Measurements from ENCODE around the gene BAIAP2L1. TPM values are rescaled to one million over a fixed set of nuclear protein-coding genes. Genes with fewer than 3 reads are reported as not detected.
A peak's percentile ranks its signal among the peaks of the same experiment; 100 is the strongest.

BAIAP2L1 gene
- total RNA-seq, 1 experiment from 2014 or later = 14.0 TPM

- DNase-seq (ENCODE audit: low spot score) = no peak
Observed at GRCh38 chr7:98278936-98279335, 122.0 kb downstream of the BAIAP2L1 start.

GRCh38 chr7:98278408-98278807 is 122.5 kb downstream of the BAIAP2L1 start:
- DNase-seq (ENCODE audit: low spot score) = no peak

DNA sequence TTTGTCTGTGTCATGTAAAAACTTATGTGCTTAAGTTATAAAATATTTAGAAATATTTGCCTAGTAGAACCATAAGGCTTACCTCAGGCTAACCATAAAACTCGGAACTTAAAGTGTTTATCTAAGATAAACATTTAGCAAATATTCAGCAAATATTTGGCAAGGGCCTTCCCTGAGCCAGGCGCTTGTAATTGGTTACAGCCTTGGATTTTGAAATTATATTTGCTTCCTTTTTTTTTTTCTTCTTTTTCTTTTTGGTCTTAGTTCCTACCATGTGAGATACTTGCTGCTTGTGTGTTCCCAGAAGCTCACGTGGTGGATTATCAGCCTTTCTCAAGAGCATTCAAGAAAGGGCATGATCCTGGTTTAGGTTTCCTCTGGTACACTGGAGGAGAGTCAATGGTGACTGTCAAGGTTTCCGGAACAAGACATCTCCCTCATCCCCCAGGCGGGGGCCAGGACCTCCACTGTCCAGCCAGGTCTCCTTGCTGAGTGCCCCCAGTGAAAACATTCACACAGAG is 124.6 kb downstream of the BAIAP2L1 start:
- no peak for DNase-seq (ENCODE audit: low spot score)

- no peak for DNase-seq (ENCODE audit: low spot score)
Observed at GRCh38 chr7:98267303-98267702, 133.6 kb downstream of the BAIAP2L1 start.

GRCh38 chr7:98266840-98267239 is 134.1 kb downstream of the BAIAP2L1 start:
- no peak for DNase-seq (ENCODE audit: low spot score)

DNA sequence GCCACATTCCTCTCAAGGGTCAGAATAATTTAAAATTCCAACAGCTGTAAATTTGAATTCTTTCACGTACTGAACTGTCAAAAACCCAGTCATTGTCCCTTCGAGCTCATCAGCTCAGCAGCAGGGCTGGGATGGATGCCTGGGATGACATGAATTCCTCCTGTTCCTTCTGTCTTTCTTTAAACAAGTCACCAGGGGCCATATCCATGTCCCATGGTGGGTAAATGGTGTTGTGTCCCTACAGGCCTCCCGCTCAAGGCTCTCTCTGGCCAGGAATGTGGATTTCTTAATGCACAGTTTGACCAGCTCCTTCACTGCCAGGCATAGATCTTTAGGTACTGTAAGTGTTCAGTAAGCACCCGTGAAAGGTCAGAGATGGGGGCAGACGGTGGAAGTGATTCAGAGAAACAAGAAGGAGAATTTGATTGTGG is 135.0 kb downstream of the BAIAP2L1 start:
- DNase-seq (ENCODE audit: low spot score) = peak; percentile 59

- DNase-seq (ENCODE audit: low spot score) = no peak
Observed at GRCh38 chr7:98257701-98258100, 143.2 kb downstream of the BAIAP2L1 start.

DNA sequence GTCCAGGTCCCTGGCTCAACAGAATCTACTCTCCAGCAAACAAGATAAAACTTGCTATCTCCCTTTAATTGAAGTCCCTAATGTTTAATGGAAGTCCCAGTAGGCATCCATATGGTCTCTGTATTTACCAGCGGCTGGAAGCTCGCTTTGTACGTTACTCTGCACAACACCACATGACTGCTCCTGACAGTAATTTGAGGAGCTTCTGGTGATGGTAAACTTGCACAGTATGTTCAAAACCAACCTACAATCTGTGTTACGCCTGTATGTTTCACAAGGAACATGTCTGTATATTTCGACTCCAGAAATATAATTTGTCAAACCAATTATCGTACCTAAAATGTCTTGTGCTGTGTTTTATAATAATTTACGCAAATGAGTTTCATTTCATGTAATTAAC is 144.5 kb downstream of the BAIAP2L1 start:
- DNase-seq (ENCODE audit: low spot score) = no peak

- no peak for DNase-seq (ENCODE audit: low spot score)
Observed at GRCh38 chr7:98254951-98255610, 145.8 kb downstream of the BAIAP2L1 start.

GRCh38 chr7:98254516-98254915 is 146.4 kb downstream of the BAIAP2L1 start:
- no peak for DNase-seq (ENCODE audit: low spot score)

- DNase-seq (ENCODE audit: low spot score) = no peak
Observed at GRCh38 chr7:98252425-98253054, 148.3 kb downstream of the BAIAP2L1 start.

- peak; percentile 86 for DNase-seq (ENCODE audit: low spot score)
Observed at GRCh38 chr7:98251601-98252424, 149.1 kb downstream of the BAIAP2L1 start, which contains the start of gene TECPR1. Gene TECPR1, minus strand, starts transcription at chr7:98252232. Its CDS starts 6,086 bp downstream, at chr7:98246146.

- no peak for DNase-seq (ENCODE audit: low spot score)
Observed at GRCh38 chr7:98251231-98251600, 149.7 kb downstream of the BAIAP2L1 start.

DNA sequence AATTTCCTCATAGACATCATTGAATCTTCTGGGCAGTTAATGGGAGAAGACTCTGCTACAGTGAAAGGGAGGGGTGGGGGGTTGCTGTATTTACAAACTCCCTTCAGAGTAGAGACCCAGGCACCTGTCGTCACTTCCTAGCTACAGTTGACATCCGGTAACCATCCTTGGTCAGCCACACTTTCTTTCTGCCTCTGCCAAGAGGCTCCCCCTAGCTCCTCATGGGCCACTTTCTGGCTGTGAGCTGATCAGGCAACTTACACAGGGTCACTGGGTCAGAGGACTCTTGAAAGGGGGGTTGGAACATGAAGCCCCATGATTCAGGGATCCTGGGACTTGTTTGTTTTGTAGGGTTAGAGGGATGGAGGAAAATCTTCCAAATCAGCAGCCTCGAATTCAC is 150.1 kb downstream of the BAIAP2L1 start:
- no peak for DNase-seq (ENCODE audit: low spot score)

GRCh38 chr7:98249106-98249505 is 151.8 kb downstream of the BAIAP2L1 start:
- DNase-seq (ENCODE audit: low spot score) = peak; percentile 23

DNA sequence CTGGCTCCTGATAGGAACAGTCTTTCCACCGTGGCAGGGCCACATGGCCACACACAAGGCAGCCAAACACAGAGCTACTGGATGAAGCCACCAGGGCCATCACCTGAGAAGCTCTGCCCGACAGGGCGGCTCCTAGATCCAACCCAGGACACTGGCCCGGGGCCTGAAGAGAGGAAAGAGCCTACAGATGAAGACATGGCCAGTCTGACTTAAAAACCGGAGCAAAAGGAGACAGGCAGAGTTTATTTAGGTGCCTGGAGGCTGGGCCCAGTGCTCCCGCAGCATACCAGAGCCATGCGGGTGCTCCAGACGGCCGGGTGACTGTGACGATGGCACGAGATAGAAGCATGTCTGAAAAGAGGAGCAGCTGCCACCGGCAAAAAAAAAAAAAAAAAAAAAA is 152.7 kb downstream of the BAIAP2L1 start:
- no peak for DNase-seq (ENCODE audit: low spot score)

DNA sequence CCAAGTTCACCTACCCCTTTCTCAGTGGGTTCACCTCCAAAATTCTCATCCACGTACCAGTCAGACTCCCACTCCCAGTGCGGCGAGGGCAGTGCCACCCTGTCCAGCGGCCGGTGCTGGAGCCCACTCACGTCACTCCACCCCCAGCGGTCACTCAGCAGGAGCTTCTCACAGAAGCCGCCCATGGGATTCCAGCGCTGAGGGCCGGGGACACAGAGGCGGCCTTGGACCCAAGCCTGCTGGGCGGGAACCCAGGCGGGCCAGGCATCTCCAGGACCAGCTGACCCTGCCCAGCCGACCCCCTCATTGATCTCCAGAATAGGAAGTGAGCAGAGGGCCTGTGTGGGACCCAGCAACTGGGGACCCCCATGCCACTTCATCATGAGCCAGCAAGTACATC is 156.0 kb downstream of the BAIAP2L1 start:
- no peak for DNase-seq (ENCODE audit: low spot score)

- DNase-seq (ENCODE audit: low spot score) = no peak
Observed at GRCh38 chr7:98242934-98243333, 158.0 kb downstream of the BAIAP2L1 start.

DNA sequence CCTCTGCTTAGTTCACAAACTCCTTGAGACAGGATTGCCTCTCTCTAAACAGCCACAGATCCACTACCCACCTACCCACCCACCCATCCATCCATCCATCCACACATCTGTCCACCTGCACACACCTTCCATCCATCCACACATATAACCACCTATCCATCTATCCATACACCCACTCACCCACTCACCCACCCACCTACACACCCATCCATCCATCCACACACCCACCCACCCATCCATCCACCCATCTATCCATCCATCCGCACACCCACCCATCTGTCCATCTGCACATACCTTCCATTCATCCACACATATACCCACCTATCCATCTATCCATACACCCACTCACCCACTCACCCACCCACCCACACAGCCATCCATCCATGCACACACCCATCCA is 158.5 kb downstream of the BAIAP2L1 start:
- no peak for DNase-seq (ENCODE audit: low spot score)

GRCh38 chr7:98241674-98242241 is 159.1 kb downstream of the BAIAP2L1 start:
- no peak for DNase-seq (ENCODE audit: low spot score)
